GM21737 (cell line): ENCODE data around the gene PHOX2A.

Source experiments
- ATAC-seq: cut with Tn5 transposase; IDR thresholded peaks from one replicate; pipeline ENCODE4 v1.9.1; 2021; ENCODE audit warnings: mild to moderate bottlenecking, moderate library complexity; ENCODE audit not compliant: unreplicated experiment

Gene PHOX2A

DNA sequence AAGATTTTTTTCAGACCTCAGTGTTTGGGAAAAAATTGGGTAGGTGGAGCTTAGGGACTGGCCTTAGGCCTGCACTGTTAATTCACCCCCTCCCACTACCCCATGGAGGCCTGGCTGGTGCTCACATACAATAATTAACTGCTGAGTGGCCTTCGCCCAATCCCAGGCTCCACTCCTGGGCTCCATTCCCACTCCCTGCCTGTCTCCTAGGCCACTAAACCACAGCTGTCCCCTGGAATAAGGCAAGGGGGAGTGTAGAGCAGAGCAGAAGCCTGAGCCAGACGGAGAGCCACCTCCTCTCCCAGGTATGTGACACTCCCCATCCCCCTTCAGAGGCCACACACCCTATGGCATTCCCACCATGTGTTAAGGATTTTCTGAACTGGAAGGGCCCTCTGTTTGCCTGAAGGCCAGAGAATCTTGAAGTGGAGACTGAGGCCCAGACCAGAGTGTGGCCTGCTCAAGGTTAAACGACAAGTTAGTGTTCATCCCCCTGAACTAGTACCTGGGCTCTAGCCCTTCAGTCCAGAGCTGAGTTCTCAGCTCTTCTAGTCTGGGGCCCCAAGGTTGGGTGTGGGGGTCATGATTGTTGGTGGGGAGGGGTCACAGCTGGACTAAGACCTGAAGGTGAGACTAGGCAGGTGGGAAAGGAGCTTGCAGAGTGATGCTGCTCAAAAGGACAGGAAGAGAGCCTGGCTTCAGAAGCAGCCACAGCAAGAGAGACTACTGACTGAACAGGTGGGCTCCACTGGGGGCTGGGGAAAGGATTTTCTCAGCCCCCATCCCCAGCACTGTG is 54.3 kb downstream of the PHOX2A start:
- no peak for ATAC-seq
